Kidney epithelial cell (primary cell): Measurements from ENCODE around the gene RNPEPL1. TPM values are rescaled to one million over a fixed set of nuclear protein-coding genes. Genes with fewer than 3 reads are reported as not detected.

Experiments used
- DNase-seq: peaks from one replicate; pipeline ENCODE4 v3.0.0-alpha.2; 2010; ENCODE audit warnings: low read depth
- H3K27me3 ChIP-seq: 2 replicates; pipeline ENCODE4 v1.6.0; 2011; ENCODE audit warnings: low read length; ENCODE audit not compliant: control insufficient read depth, insufficient read depth
- H3K36me3 ChIP-seq: 2 replicates; pipeline ENCODE4 v1.5.1; 2011; ENCODE audit warnings: low read length; ENCODE audit not compliant: control insufficient read depth, insufficient read depth
- H3K4me3 ChIP-seq: 2 replicates; pipeline ENCODE4 v1.5.1; 2011; ENCODE audit warnings: low read depth, mild to moderate bottlenecking, control low read depth, low read length
- CTCF ChIP-seq: IDR thresholded peaks from 2 replicates; pipeline ENCODE4 v1.5.1; 2011; ENCODE audit warnings: mild to moderate bottlenecking, moderate library complexity, low read length, control low read depth, inconsistent platforms; ENCODE audit not compliant: insufficient read depth, poor library complexity, severe bottlenecking
- total RNA-seq: library from RNA; depleted of rRNA; stranded (reverse); fragments of >200 nt; gene quantifications from 2 replicates; pipeline ENCODE4 v1.2.3, GENCODE V29; 2015

The RNPEPL1 gene
- total RNA-seq, 1 donor from 2014 or later, result 91.3 TPM

DNA sequence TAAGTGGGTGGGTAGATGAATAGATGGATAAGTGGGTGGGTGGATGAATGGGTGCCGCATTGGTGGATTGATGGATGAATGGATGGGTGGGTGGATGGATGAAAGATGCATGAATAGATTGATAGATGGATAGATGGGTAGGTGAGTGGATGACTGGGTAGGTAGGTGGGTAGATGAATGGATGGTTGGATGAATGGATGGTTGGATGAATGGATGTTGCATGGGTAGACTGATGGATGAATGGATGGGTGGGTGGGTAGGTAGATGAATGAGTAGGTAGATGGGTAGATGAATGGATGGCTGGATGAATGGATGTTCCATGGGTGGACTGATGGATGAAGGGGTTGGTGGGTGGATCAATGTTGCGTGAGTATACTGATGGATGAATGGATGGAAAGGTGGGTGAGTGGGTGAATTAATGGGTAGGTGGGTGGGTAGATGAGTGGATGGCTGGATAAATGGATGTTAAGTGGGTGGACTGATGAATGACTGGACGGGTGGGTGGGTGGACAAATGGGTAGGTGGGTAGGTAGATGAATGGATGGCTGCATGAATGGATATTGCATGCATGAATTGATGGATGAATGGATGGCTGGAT lies 41.0 kb upstream of the RNPEPL1 start:
- Histone ChIP-seq H3K4me3 (no peak overlapping the region), H3K36me3 (peaks cover 2% of the 10 kb centered on the region), H3K27me3 (no peaks in the 10 kb centered on the region)
- no peak for DNase-seq
- TF ChIP-seq CTCF, result no peak

GRCh38 chr2:240528406-240529040 lies 39.8 kb upstream of the RNPEPL1 start:
- Histone ChIP-seq H3K27me3 (no peaks in the 10 kb centered on the region), H3K36me3 (peaks cover 2% of the 10 kb centered on the region), H3K4me3 (no peak overlapping the region)
- no peak for TF ChIP-seq CTCF
- DNase-seq, result no peak

DNA sequence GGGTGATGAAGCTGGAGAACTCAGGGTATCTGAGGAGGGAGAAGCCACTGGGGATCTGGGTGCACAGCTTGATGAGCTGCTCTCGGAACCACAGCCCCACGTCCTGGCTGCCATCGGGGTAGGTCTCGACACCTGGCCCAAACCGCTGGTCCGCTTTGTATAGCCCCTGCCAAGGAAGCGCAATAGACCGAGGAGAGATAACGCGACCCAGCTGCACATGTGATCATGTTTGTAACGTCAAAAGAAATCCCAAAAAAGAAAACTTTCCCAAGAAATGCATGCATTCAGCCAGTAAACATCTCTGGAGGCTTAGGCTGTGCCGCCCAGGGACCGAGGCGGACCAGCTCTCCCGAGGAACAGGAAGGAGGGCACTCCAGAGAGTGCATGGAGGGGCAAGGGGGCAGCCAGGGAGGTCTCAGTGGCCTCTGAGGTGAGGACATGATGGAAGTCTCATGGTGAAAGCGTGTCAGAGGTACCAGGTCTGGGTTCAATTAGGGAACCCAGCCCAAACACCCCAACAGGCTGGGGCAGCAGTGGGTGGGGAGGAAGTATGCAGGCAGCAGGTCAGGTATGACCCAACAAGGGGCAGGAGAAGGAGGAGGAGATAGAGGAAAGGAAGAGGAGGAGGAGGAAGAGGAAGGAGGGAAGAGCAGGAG lies 38.8 kb upstream of the RNPEPL1 start:
- DNase-seq, result no peak
- no peaks in the 10 kb centered on the region for H3K27me3 ChIP-seq
- no peak for TF ChIP-seq CTCF
- H3K36me3 ChIP-seq, result peaks cover 2% of the 10 kb centered on the region
- H3K4me3 ChIP-seq, result no peak overlapping the region

- H3K36me3 ChIP-seq, result peaks cover 2% of the 10 kb centered on the region
- no peak overlapping the region for H3K4me3 ChIP-seq
- TF ChIP-seq CTCF, result no peak
- no peaks in the 10 kb centered on the region for H3K27me3 ChIP-seq
- DNase-seq, result no peak
Measured at GRCh38 chr2:240530181-240530580, 38.1 kb upstream of the RNPEPL1 start.

- H3K4me3 ChIP-seq, result no peak overlapping the region
- no peaks in the 10 kb centered on the region for H3K36me3 ChIP-seq
- no peak for DNase-seq
- H3K27me3 ChIP-seq, result no peaks in the 10 kb centered on the region
- TF ChIP-seq CTCF, result no peak
Measured at GRCh38 chr2:240531038-240531437, 37.2 kb upstream of the RNPEPL1 start.
